Activated CD8-positive, alpha-beta memory T cell treated with anti-CD3 and anti-CD28 coated beads, Interleukin-2, amount 50 U/mL, for 1 hour (primary cell): ENCODE data around the gene RPP40.

Source experiments
- DNase-seq: peaks from one replicate; pipeline ENCODE4 v3.0.0-alpha.2; 2020; ENCODE audit errors: extremely low read depth

Gene RPP40

GRCh38 chr6:4969609-4970285 lies 34.1 kb downstream of the RPP40 start:
- DNase-seq = no peak

- DNase-seq = no peak
These were observed 36.4 kb downstream of the RPP40 start for GRCh38 chr6:4967301-4968030.

- DNase-seq = no peak
These were observed 38.1 kb downstream of the RPP40 start for GRCh38 chr6:4965562-4966389.

GRCh38 chr6:4964675-4965561 lies 38.9 kb downstream of the RPP40 start:
- DNase-seq = no peak

- DNase-seq = no peak
These were observed 40.9 kb downstream of the RPP40 start for GRCh38 chr6:4962905-4963304.

- no peak for DNase-seq
These were observed 42.3 kb downstream of the RPP40 start for GRCh38 chr6:4961322-4962168.

GRCh38 chr6:4958624-4959023 lies 45.2 kb downstream of the RPP40 start:
- no peak for DNase-seq

GRCh38 chr6:4957521-4958231 lies 46.2 kb downstream of the RPP40 start:
- no peak for DNase-seq

GRCh38 chr6:4956625-4957024 lies 47.2 kb downstream of the RPP40 start:
- no peak for DNase-seq

GRCh38 chr6:4953440-4953839 lies 50.4 kb downstream of the RPP40 start:
- DNase-seq = no peak

GRCh38 chr6:4950836-4951533 lies 52.9 kb downstream of the RPP40 start:
- DNase-seq = no peak

- DNase-seq = no peak
These were observed 53.8 kb downstream of the RPP40 start for GRCh38 chr6:4950076-4950475.

- DNase-seq = no peak
These were observed 54.9 kb downstream of the RPP40 start for GRCh38 chr6:4948781-4949450.

- no peak for DNase-seq
These were observed 56.1 kb downstream of the RPP40 start for GRCh38 chr6:4947716-4948115.

GRCh38 chr6:4946521-4946920 lies 57.3 kb downstream of the RPP40 start:
- DNase-seq = no peak
